CD4-positive, alpha-beta T cell treated with Interleukin-2 at 100 ng/mL for 4 hours (primary cell): ENCODE results near the gene ARMC12.
"Not testable (repeated sequence)": the region's sequence is repeated elsewhere in the genome, so short reads cannot be mapped to it uniquely, and the experiment has no call there.

Experiments used
- DNase-seq: peaks from one replicate; pipeline ENCODE4 v3.0.0-alpha.2; 2020; ENCODE audit warnings: low spot score

ARMC12 gene, protein sequence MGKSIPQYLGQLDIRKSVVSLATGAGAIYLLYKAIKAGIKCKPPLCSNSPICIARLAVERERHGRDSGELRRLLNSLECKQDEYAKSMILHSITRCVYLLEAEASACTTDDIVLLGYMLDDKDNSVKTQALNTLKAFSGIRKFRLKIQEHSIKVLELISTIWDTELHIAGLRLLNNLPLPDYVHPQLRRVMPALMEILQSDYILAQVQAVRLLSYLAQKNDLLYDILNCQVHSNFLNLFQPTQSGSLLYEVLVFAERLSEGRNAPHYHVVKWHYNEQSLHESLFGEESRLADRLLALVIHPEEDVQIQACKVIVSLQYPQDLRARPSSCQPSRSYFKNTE

DNA sequence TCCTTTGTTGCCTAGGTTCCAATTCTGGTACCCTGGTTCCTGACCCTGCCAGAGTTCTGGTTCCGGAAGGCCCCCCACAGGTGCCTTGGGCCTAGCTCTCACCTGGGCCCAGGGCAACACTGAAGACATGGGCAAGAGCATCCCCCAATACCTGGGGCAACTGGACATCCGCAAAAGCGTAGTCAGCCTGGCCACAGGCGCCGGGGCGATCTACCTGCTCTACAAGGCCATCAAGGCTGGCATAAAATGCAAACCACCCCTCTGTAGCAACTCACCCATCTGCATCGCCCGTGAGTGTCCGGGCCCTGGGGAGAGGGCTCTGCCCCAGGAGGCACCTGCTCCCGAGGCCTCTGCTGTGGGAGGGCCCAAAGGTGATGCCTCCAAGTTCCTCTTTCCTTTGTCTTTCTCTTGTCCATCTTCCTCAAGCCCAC, at the start of gene ARMC12:
ARMC12 (plus strand) TSS at position 51 of the 431 bp plus-strand sequence; CDS start at position 128, 77 bp downstream.
- DNase-seq: no peak

DNA sequence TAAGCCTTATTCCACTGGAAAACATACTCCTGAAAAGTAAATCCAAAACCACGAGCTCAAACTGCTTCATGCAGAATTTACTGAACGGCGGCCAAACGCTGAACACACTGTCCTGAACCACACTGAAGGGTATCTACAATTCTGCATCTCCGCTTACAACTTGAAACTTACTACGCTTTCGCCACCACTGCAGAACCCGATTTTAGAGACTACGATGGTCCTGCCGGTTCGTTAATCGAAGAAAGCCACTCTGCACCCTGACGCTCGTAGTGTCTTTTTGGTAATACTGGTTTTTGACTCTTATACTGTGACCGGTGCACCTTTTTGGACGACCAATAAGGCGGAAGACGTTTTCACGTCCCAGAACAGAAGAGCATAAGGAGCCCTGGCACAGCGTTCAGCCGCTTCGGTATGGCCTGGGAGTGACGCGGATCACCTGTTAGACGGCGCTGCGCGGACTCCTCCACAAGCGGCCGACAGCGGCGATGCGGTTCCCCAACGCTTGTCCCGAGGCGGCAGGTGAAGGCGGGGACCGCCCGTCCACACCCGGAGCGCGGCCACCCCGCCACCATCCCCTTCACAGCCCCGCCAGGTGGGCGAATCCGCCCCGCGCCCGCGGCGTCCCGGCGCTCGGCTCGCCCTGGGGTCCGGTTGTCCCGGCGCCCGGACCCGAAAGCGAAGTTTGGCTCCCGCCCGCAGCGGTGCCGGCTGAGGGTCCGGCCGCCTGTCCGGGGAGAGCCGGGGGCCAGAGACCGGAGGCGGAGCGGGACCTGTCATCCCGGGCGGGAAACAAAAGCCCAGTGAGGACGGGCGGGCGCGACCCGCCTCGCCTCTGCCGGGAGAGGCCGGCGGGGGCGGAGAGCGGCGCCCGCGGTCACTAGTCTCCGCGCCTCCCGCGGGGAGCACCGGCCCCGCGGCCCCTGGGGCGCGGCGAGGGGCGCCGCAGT, 48.9 kb upstream of the ARMC12 start:
- DNase-seq: peak; percentile 58

GRCh38 chr6:35688605-35689322, 48.1 kb upstream of the ARMC12 start, which contains the start of gene FKBP5:
TSS of gene FKBP5 (minus strand) at chr6:35688915. CDS start at chr6:35642824, 46,091 bp downstream.
- peak; percentile 86 for DNase-seq

DNA sequence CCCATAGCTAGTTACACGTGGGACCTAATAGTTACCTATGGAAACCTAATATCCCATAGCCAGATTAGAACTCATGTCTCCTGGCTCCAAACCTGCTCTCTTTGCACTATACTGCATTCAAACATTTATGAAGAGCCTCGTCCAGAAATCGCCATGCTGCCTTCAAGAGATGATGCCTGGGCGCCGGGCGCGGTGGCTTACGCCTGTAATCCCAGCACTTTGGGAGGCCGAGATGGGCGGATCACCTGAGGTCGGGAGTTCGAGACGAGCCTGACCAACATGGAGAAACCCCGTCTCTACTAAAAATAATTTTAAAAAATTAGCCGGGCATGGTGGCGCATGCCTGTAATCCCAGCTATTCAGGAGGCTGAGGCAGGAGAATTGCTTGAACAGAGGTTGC, 46.8 kb upstream of the ARMC12 start:
- DNase-seq: not testable (repeated sequence)

GRCh38 chr6:35690484-35690883, 46.3 kb upstream of the ARMC12 start:
- no peak for DNase-seq

GRCh38 chr6:35691027-35691824, 45.6 kb upstream of the ARMC12 start:
- no peak for DNase-seq

DNA sequence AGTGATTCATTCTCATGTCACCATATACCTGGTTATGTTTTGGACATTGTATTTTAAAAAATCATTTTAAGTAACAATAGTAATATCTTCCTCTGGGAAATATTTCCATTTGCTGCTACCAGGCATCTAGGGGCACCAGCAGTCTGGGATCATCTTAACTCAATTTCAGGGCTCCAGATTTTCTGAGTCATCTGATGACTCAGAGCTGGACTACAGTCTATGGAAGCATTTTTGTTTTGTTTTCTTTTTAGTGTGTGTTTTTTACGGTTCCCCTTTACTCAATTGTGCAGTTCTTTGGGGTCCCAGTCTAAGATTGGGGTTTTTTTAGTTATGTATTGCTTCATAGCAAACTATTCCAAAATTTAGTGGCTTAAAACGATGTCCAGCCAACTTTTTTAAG, 42.4 kb upstream of the ARMC12 start:
- no peak for DNase-seq

GRCh38 chr6:35698430-35698829, 38.4 kb upstream of the ARMC12 start:
- not testable (repeated sequence) for DNase-seq

DNA sequence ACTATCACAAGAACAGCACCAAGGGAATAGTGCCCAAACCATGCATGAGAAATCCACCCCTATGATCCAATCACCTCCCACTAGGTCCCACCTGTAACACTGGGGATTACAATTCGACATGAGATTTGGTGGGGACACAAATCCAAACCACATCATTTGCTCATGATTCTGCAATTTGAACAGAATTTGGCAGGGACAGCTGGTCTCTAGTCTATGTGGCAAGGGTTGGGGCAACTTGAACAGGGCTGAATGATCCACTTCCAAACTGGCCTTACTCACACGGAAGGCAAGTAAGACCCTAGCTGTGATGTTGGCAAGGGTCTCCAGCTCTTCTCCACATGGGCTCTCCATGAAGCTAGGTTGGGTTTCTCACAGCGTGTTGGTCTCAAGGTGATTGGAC, 38.0 kb upstream of the ARMC12 start:
- no peak for DNase-seq

DNA sequence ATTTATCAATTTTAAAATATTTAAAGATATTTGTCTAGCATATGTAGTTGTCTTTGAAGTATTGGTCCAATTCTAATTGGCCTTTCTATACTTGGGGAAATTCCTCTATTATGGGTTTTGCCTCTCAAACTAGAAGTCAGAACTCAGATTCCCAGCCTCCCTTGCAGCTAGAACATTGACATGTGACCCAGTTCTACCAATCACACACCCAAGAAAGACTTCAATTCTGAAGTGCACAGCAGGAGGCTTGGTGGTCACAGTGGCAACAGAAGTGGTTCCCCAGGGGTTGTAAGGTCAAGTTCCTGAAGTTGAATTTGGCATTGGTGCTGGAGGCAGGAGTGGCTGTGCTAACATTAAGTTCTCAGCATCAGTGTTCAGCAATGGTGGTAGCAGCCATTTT, 33.3 kb upstream of the ARMC12 start:
- no peak for DNase-seq

DNA sequence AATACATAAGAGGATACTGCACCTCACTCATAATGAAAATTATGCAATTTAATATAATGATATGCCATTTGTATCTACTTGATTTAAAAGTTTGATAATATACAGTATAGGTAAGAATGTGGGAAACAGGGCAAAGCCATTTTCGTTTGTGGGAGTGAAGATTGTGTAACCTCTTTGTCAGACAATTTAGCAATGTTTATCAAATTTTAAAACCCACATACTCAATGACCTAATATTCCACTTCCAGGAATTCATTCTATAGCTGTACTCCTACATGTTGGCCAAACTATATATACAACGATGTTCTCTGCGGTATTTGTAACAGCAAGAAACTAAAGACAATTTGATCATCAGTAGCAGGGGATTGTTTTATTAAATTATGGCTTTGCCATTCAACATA, 30.4 kb upstream of the ARMC12 start:
- no peak for DNase-seq

DNA sequence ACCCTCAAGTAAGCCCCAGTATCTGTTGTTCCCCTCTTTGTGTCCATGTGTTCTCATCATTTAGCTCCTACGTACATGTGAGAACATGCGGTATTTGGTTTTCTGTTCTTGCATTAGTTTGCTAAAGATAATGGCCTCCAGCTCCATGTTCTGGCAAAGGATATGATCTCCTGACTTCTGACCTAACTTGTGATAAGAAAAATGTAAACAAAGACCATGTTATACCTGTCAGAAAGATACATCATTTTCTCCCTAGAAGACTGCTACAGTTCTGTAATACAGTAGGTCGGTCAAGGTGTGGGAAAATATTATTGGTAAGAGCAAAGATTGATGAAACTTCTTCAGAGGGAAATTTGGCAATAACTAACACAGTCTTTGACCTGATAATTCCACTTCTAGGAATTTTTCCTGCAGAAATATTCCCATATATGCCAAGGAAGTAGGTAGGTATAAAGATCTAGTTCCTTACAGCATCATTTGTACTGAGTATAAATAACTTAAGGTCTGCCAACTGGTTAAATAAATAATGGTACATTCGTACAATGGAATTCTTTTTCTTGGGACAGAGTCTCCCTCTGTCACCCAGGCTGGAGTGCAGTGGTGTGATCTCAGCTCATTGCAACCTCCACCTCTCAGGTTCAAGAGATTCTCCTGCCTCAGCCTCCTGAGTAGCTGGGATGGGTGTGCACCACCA, 29.0 kb upstream of the ARMC12 start:
- no peak for DNase-seq

GRCh38 chr6:35708585-35708984, 28.2 kb upstream of the ARMC12 start:
- DNase-seq: no peak

DNA sequence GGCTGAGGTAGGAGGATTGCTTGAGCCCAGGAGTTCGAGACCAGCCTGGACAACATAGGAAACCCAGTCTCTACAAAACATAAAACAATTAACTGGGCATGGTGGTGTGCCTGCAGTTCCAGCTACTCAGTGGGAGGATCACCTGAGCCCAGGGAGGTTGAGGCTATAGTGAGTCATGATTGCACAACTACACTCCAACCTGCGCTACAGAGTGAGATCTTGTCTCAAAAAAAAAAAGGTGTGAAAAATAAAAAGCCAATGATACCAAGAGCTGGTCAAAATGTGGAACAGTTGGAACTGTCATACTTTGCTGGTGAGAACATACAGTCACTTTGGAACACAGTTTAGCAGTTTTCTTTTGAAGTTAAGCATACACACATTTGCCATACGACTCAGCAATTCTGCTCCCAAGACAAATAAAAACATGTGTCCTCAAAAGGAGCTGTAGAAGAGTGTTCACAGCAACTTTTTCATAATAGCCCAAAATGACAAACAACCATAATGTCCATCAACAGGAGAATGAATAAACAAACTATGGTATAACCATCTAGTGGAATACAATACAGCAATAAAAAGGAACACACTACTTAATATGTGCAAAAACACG, 26.5 kb upstream of the ARMC12 start:
- DNase-seq: peak; percentile 47

- no peak for DNase-seq
Observed at GRCh38 chr6:35711731-35712130, 25.1 kb upstream of the ARMC12 start.

- DNase-seq: no peak
Observed at GRCh38 chr6:35713006-35713767, 23.6 kb upstream of the ARMC12 start.

- no peak for DNase-seq
Observed at GRCh38 chr6:35716798-35717197, 20.0 kb upstream of the ARMC12 start.

GRCh38 chr6:35717449-35718374, 19.1 kb upstream of the ARMC12 start:
- DNase-seq: no peak

- DNase-seq: no peak
Observed at GRCh38 chr6:35718375-35718736, 18.5 kb upstream of the ARMC12 start.
